T-helper 1 cell (primary cell): ENCODE results near the gene GDF7.

Source experiments
- DNase-seq, 5 donors: peaks; one replicate each; pipeline ENCODE4 v3.0.0-alpha.2; 2012 to 2020

Gene GDF7

GRCh38 chr2:20663196-20664070, 3.5 kb upstream of the GDF7 start:
- DNase-seq: no peak

DNA sequence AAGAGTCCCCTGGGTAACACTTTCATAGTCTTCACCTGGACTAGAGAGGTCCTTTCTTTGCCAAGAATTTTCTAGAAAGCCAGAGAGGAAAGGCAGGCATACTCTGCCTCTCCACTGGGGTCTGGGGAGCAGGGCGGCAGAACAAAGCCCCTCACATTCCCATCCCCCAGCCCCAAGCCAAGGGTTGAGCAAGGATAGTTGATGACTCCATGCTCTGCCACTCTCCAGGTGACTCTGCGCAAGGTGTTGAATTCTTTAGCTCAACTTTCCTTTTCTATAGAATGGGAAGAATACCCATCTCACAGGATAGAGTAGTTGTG, 2.9 kb upstream of the GDF7 start:
- no peak for DNase-seq

DNA sequence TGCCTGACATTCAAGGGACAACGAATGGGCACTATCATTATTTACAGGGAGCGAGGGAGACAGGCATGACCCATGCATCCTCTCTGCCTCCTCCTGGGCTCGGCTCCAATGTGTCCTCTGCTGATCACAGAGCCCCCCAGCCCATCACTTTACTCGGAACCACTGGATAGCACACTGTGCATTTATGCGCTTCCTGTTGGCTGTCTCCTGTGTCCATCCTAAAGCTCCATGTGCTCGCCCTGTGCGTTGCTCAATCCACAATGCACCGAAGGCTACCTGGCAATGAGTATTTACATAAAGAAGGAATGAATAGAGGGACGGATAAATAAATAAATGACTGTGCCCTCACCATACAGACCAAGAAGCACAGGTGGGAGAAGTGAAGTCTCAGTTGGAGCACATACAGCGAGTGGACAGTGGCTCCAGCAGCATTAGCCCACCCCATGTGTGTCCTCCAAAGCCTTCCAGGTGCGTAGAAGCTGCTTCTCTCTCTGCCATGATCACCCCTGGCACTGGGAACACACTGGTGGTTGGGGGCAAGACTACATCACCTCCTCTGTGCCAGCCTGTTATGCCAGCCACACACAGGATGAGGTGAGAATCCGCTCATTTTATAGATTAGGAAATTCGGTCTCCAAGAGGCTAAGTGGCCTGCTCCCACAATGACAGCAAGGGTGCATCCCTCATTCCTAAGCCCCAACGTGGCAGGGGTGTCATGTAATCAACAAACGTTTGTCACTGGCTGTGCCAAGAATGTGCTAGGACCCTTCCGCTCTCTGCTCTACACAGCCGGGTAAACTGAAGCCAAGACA, 2.3 kb upstream of the GDF7 start:
- no peak for DNase-seq

GRCh38 chr2:20665243-20666004, 1.5 kb upstream of the GDF7 start:
- DNase-seq: no peak

DNA sequence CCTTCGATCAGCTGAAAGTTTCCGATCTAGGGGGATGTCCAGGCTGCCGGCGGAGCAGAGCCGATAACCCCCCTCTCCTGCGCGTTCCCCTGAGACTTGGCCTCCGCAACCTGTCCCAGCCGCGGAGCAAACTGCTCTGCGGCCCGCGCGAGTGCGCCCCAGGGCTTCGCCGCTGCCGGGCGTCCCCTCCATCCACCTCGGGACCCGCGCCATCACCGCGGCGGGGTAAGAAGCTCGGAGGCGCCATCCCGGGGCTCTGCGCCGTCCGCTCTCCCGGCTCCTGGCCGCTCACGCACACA, 990 bp upstream of the GDF7 start:
- DNase-seq: no peak

DNA sequence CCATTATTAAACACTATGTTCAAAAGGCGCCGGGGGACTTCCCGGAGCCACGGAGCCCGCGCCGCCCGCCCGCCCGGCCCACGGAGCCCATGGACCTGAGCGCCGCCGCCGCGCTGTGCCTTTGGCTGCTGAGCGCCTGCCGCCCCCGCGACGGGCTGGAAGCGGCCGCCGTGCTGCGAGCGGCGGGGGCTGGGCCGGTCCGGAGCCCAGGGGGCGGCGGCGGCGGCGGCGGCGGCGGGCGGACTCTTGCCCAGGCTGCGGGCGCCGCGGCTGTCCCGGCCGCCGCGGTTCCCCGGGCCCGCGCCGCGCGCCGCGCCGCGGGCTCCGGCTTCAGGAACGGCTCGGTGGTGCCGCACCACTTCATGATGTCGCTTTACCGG, 197 bp downstream of the GDF7 start:
- DNase-seq: no peak

GRCh38 chr2:20667531-20668401, 822 bp downstream of the GDF7 start:
- no peak for DNase-seq

DNA sequence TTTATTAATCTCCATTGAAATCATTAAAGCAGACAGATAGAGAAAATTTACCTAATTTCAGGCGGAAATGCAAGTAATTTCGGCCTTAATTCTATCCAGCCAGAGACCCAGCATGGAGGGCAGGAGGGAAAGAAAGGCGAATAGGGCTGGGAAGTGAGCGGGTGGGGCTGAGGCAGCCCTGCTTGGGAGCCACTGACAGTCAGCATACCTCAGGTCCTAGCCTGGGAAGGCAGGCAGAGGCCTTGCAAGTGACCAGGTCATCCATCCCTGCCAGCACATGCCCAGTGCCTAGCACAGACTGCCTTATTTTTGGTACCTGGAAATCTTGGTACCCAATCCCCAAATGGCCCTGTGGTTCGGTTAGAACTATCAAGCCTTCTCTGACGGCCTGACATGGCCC, 1.5 kb downstream of the GDF7 start:
- DNase-seq: no peak

DNA sequence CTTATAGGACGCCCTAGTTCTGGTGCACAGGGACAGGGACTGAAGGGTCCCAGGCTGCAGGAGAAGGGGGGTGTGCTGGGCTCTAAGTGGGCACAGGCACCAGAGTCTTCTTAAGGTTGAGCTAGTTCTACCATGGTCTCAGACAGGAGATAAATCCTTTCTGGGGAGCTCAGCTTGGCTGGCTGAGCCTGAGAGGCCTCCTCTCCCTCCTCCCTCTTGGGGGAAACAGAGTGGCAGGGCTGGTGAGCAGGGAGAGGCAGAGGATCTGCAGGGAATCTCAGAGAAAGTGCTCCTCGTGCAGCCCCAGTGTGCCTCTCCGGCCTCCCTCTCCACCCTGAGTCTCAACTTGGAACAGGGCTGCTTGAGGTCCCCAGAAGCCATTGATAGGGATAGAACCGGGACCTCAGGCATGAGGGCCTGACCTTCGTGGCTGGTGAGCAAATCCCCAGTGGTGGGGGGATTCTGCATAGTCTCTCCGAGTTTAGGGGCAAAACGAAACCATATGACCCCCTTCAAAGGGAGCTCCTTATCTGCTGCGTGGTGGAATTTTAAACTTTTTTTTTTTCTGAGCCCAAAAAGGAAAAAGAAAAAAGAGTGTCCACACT, 2.0 kb downstream of the GDF7 start:
- DNase-seq: no peak

DNA sequence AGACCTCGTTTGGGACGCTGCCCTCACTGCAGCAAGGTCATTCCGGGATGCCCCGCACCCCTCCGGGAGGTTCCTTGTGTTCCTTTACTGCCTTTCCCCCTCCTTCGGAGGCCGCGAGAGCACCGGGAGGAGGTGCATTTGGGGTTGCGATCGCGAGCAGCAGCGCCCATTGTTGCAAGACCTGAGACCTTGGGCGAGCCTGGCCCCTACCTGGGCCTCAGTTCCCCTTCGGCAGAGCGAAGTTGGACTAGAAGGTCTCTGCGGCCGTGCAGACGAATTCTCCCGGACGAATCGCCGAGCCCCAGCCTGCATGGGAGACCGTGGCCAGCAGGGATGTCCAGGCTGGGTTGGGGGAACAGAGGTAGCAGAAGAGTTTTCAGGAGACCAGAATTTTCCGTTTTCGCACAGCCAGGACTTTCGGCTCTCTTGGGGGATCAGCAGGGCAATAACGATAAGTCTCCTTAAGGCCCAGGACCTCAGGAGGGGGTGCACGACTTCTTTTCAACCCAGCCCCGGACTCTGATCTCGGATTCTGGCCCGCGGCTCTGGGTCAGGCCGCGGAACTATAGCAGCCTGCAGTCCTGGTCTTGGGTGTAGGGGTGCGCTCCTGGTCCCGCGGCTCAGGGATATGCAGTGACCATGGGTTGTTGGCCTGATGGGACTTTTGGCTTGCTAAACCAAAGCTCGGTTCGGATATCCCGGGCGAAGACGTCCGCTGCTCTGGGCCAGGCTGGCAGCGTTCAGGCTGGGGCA, 2.8 kb downstream of the GDF7 start:
- DNase-seq: no peak

DNA sequence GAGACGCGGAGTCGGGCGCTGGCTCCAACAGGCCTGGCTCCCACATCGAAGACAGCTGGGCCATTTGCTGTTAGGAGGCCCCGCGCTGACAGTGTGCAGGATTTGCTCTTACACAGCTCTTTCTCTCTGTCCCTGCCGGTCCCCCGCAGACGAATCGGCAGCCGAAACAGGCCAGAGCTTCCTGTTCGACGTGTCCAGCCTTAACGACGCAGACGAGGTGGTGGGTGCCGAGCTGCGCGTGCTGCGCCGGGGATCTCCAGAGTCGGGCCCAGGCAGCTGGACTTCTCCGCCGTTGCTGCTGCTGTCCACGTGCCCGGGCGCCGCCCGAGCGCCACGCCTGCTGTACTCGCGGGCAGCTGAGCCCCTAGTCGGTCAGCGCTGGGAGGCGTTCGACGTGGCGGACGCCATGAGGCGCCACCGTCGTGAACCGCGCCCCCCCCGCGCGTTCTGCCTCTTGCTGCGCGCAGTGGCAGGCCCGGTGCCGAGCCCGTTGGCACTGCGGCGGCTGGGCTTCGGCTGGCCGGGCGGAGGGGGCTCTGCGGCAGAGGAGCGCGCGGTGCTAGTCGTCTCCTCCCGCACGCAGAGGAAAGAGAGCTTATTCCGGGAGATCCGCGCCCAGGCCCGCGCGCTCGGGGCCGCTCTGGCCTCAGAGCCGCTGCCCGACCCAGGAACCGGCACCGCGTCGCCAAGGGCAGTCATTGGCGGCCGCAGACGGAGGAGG, 3.5 kb downstream of the GDF7 start:
- no peak for DNase-seq

DNA sequence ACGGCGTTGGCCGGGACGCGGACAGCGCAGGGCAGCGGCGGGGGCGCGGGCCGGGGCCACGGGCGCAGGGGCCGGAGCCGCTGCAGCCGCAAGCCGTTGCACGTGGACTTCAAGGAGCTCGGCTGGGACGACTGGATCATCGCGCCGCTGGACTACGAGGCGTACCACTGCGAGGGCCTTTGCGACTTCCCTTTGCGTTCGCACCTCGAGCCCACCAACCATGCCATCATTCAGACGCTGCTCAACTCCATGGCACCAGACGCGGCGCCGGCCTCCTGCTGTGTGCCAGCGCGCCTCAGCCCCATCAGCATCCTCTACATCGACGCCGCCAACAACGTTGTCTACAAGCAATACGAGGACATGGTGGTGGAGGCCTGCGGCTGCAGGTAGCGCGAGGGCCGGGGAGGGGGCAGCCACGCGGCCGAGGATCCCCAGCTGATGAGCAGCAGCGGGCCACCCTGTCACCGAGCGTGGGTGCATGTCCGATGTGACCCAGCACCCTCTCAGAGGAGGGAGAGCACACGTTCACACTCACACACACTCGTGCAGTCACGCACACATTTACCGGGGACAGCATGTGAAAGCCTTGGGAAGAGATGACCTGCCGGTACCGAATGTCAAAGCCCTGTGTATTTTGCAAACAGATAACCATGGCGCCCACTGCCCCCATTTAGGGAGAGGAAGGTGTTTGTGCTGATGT, 4.2 kb downstream of the GDF7 start:
- DNase-seq: no peak

- no peak for DNase-seq
Measured at GRCh38 chr2:20671736-20672080, 4.8 kb downstream of the GDF7 start.

- DNase-seq: no peak
Measured at GRCh38 chr2:20672201-20672951, 5.4 kb downstream of the GDF7 start.

GRCh38 chr2:20673686-20674308, 6.9 kb downstream of the GDF7 start:
- no peak for DNase-seq

DNA sequence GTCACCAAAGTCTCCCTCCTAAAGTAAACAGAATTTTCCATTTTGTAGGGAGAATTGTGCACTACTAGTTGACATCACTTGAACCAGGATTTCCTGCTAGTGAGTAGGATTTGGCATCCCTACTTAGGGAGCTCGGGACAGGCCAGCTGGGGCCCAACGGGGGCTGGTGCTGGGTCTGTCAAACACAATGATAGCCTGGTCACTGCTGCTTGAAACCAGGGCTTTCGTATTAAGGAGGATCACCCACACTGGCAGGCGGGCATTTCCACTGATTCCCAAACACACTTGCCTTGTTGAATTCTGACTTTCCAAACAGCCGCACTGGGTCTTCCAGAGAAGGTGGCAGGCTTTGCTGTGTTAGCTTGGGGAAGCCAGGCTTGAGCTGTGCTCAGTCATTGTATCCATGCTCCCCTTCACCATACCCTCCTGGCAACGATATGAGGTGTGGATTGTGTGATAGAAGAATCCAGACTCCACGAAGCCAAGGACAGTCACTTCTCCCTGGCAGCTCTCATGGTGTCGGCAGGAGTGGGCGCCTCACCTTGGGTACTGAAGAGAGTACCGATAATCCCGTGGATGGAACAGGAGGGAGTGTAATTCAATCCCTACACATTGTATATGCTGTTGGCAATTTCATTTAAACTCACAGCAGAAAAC, 7.5 kb downstream of the GDF7 start:
- DNase-seq: no peak

DNA sequence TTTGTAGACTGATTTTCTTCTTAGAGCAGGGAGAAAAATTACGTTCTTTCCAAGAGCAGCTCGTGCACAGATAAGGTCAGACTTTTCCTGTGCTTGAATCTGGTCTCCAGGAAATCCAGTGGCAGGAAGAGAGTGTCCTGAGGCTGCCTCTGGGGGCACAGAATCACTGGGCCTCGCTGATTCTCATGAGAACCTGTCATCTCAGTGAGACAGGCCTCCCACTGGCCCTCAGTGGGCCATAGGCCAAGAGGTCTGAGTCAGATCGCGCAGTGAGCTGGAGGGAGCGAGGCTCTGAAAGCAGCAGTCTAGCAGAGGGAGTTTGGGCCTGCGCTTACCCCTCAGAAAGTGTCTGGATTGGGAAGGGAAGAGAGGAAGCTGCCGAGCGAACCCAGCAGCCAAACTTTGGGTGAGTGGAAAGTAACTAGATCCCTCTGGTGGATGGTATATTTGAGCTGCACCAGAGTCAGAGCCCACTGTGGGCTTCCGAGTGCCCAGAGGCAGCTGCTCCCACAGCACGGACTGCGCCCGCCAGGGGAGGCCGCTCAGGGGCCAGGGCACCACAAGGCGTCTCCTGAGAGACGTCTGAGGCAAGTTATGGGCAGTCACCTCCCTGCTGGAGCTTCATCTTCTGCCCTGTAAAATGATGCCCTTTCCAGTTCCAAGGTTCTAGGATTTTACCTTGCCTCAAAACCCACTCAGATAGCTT, 8.2 kb downstream of the GDF7 start:
- no peak for DNase-seq
